Activated CD4-positive, alpha-beta memory T cell treated with anti-CD3 and anti-CD28 coated beads, Interleukin-2, amount 10 ng/mL, durations not matched to agents 7 days and 5 days (primary cell): ENCODE results near the gene DAP. TPM values are rescaled to one million over a fixed set of nuclear protein-coding genes. Genes with fewer than 3 reads are reported as not detected.
"Not testable (repeated sequence)": the region's sequence is repeated elsewhere in the genome, so short reads cannot be mapped to it uniquely, and the experiment has no call there.

Experiments
- CTCF ChIA-PET: fragments of 350-600 bp; sonication (Branson Sonifier 250); formaldehyde crosslinking; loops from one replicate; lab custom pipeline; 2021; ENCODE audit warnings: antibody characterized with exemption, inconsistent platforms; lab: Charles Lee
- POLR2A ChIA-PET: fragments of 350-600 bp; sonication (Branson Sonifier 250); formaldehyde crosslinking; loops from one replicate; lab custom pipeline; 2021; ENCODE audit warnings: antibody characterized with exemption; lab: Charles Lee
- DNase-seq: peaks from one replicate; pipeline ENCODE4 v3.0.0-alpha.2; 2020
- H3K27ac Mint-ChIP-seq: one replicate; pipeline ENCODE4 v1.8.0; 2021; ENCODE audit warnings: mild to moderate bottlenecking, mixed read lengths
- H3K27me3 Mint-ChIP-seq: one replicate; pipeline ENCODE4 v1.8.0; 2021; ENCODE audit warnings: mixed read lengths
- H3K36me3 Mint-ChIP-seq: one replicate; pipeline ENCODE4 v1.8.0; 2021; ENCODE audit warnings: low read depth, mixed read lengths
- H3K4me1 Mint-ChIP-seq: one replicate; pipeline ENCODE4 v1.8.0; 2021; ENCODE audit warnings: mixed read lengths
- H3K4me3 Mint-ChIP-seq: one replicate; pipeline ENCODE4 v1.8.0; 2021; ENCODE audit warnings: mild to moderate bottlenecking, mixed read lengths
- H3K9me3 Mint-ChIP-seq: one replicate; pipeline ENCODE4 v1.8.0; 2021; ENCODE audit warnings: mixed read lengths
- total RNA-seq, 2 experiments: library from RNA; stranded (reverse); gene quantifications; one replicate each; pipeline ENCODE4 v1.2.3, GENCODE V29; 2021

DAP gene, protein sequence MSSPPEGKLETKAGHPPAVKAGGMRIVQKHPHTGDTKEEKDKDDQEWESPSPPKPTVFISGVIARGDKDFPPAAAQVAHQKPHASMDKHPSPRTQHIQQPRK
- 10 to 100 TPM; 51.0 to 53.7 TPM for total RNA-seq

DNA sequence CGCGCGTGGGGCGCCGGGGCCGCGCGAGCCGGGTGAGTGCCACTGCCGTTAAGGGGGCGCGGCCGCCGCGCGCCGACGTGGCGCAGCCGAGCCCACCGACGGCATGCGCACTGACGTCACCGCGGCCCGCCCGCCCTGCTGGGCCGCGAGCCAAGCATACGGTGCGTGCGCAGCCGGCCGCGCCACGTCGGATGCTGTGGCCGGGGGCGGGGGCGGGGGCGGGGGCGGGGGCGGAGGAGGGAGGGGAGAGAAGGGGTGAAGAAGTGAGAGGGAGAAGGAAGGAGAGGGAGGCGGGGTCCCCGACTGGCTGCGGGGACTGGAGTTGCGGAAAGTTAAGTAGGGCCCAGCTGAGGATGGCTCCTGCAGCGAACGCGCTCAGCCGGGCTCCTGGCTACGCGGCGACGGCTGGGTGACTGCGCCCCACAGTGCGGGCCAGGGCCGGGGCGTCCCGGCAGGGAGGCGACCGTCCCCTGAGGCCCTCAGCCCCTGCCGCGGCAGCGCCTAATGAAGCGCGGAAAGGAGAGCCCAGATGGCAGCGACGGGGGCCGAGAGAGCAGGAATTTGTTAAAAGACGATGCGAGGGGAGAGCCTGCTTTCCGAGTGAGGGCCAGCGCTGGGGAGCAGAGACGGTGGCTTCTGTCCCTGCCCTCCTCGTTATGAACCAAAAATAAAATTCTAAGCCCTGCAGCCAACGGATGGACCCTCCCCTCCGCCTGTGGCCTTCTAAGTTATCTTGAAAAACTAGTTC, at the start of gene DAP:
Gene DAP, minus strand, starts transcription at position 50 of the 748 bp plus-strand sequence. CDS start 166 bp downstream, outside the sequence.
- Mint-ChIP-seq H3K27ac (peak within 1 kb of the TSS; percentile 76), H3K4me1 (peaks cover 48% of the 10 kb centered on the region), H3K36me3 (peaks cover 16% of the 10 kb centered on the region), H3K9me3 (no peaks in the 10 kb centered on the region), H3K27me3 (no peaks in the 10 kb centered on the region), H3K4me3 (peak within 1 kb of the TSS; percentile 85)
- CTCF ChIA-PET = interaction anchor here (1.3 kb wide), 1 partner anchor 59 kb away, joined by 3 read pairs; no protein-coding TSS in a partner anchor
- peak; percentile 90 for DNase-seq
- POLR2A ChIA-PET = interaction anchor here (0.9 to 1.7 kb wide), 8 partner anchors 9 to 511 kb away, joined by 3 to 8 read pairs (median 4); partner anchors contain the start of genes ANKRD33B, ATPSCKMT, CCT5 and MARCHF6

DNA sequence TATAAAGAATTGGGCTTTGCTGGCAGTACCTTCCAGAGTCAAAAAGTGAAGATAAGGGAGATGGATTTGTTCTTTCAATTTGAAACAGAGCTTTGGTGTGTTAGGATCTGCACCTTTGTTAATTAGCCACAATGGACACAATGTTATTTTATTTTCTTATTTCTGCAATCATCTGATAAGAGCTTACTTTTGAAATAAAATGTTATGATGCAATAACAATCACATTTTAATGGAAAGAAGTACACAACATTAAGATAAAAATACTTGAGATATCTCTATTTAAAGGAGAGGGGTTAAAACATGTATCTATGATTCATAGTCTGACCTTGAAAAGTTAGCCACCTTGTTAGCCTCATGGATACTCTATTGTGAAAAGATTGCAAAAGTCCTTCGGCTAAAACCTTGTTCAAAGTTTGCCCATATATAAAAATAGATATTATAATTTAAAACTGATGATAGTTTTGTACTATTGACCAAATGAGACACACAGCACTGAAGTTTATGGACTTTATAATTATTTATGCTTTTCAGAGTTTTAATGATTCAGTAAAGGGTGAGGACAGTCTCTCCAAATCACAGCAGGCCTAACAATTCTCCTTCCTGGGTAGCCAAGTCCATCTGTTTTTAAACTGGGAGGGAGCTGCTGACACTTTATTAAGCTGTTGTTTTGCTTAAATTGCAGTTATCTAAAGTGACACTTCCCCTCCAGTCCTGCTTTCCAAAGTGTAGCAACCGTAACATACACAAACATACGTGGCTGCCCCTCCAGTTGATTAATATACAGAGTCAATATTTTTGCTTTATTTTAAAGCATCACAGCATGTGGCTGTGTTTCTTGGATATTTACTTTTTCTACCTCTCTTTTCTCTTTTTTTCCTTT, 47.6 kb upstream of the DAP start:
- no peak for DNase-seq
- no peaks in the 10 kb centered on the region for H3K4me1 Mint-ChIP-seq
- H3K9me3 Mint-ChIP-seq = no peaks in the 10 kb centered on the region
- no peaks in the 10 kb centered on the region for H3K36me3 Mint-ChIP-seq
- peaks cover 13% of the 10 kb centered on the region for H3K27me3 Mint-ChIP-seq
- no peak overlapping the region for H3K27ac Mint-ChIP-seq
- ChIA-PET CTCF (no interaction called here), POLR2A (no interaction called here)
- no peak overlapping the region for H3K4me3 Mint-ChIP-seq

DNA sequence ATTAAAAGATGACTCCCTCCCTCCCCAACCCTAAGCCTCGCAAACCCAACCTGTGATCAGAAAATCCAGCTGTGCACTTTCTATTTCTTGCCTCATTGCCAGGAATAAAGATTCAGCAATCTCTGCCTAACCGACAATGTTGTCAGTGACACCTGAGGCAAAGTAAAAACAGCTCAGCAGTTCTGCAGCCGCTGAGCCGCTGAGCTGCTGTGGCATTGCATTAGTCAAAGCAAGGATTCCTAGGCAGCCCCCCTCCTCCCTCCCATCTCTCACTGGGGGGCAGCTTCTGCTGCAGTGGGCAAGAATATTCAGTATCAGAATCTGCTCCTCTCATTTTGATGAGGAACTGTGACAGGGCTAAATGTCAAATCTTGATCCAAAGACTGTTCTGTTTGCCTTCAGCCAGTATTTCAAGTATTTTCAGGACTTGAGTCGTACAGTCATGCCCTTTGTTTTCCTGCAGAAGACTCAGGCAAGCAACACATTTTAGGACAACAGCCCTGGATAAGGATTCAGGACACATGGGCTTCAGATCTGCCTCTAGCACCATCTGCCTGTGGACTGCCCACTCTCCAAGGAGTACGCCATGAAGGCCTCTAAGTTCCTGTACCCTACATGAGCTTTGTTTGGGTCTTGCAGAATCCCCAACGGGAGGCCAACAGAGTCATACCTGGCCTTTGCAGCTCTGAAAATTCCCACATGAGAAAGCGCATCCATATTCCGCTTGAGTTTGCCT, 41.1 kb upstream of the DAP start:
- Mint-ChIP-seq H3K27me3 (peaks cover 14% of the 10 kb centered on the region), H3K4me3 (no peak overlapping the region), H3K9me3 (no peaks in the 10 kb centered on the region), H3K36me3 (no peaks in the 10 kb centered on the region), H3K27ac (no peak overlapping the region), H3K4me1 (no peaks in the 10 kb centered on the region)
- ChIA-PET POLR2A (no interaction called here), CTCF (no interaction called here)
- no peak for DNase-seq

DNA sequence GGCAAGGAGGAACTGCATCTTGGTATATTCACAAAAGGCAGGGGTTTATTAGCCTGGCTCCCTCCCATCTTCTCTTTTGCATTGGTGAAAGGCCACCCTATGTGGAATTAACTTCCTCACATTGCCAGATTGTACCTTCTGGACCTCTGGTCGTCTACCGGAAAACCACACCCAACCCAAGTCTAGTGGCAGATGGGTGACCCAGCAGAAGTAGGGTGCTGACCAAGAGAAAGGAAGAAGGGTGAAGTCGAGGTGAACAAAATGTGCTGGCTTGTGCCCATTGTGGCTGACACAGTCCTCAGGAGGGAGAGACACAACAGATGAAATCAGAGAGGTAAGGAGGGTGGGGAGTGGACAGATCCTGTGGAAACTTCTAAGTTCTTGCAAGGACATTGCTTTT, 39.8 kb upstream of the DAP start:
- H3K27me3 Mint-ChIP-seq = peaks cover 20% of the 10 kb centered on the region
- H3K9me3 Mint-ChIP-seq = no peaks in the 10 kb centered on the region
- H3K27ac Mint-ChIP-seq = no peak overlapping the region
- no peak overlapping the region for H3K4me3 Mint-ChIP-seq
- ChIA-PET POLR2A (no interaction called here), CTCF (no interaction called here)
- H3K36me3 Mint-ChIP-seq = no peaks in the 10 kb centered on the region
- DNase-seq = no peak
- H3K4me1 Mint-ChIP-seq = no peaks in the 10 kb centered on the region

DNA sequence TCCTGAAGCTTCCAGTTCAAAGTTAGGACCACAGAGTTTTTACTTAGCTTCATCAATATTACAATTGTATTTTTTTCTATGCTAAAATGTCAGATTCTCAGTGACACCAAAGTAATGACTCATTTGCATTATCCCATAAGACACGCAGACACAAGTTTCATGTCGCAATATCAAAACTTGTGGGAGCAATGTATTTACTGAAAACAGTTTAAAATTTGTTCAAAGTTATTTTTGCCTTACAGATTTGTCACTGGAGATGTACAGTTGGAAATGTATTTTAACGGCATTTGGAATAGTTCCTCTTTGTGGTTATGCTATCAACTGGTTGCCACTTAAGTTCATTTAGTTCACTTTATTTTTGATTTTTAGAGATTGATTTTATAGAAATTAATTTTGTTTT, 36.2 kb upstream of the DAP start:
- Mint-ChIP-seq H3K4me1 (no peaks in the 10 kb centered on the region), H3K9me3 (no peaks in the 10 kb centered on the region), H3K27me3 (peaks cover 16% of the 10 kb centered on the region), H3K4me3 (no peak overlapping the region), H3K36me3 (no peaks in the 10 kb centered on the region), H3K27ac (no peak overlapping the region)
- POLR2A ChIA-PET = no interaction called here
- DNase-seq = no peak
- CTCF ChIA-PET = no interaction called here

DNA sequence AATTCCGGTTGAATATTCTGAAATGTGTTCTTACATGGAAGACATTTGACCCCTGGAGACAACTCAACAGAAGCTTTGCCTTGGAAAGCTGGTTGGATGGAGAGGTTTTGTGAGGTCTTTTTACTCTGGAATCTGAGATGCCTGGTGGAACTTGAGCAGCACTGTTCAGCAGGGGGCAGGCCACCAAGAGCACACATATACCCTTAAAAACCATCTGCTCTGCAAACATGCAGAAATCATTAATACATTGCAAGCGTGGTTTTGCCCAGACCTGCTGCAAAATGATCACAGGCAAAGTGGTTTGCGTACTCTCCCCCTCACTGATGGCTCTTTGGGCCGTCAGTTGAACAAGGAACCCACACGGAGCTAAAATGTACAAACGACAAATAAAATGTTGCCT, 32.8 kb upstream of the DAP start:
- Mint-ChIP-seq H3K4me3 (no peak overlapping the region), H3K27ac (no peak overlapping the region), H3K9me3 (no peaks in the 10 kb centered on the region), H3K36me3 (no peaks in the 10 kb centered on the region), H3K27me3 (peaks cover 9% of the 10 kb centered on the region), H3K4me1 (no peaks in the 10 kb centered on the region)
- ChIA-PET CTCF (no interaction called here), POLR2A (no interaction called here)
- no peak for DNase-seq

DNA sequence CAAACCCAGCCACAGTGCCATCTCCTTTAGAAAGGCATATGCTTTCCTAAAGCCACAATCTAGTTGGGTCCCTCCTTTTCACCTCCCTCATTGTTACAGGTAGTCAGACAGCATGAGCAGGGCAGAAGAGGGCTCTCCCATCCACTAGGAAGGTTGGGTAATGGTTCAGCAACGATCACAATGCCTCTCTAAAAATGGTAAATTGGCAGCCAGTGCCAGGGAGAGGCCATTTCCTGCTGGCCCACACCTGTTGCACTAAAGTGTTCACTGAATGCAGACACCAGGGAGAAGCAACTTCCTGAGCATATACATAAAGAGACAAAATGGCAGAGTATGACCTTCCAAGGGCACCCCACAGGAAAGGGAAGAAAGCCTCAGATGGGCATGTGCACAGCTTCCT, 31.3 kb upstream of the DAP start:
- no peak overlapping the region for H3K4me3 Mint-ChIP-seq
- POLR2A ChIA-PET = no interaction called here
- no peaks in the 10 kb centered on the region for H3K9me3 Mint-ChIP-seq
- H3K36me3 Mint-ChIP-seq = no peaks in the 10 kb centered on the region
- peaks cover 6% of the 10 kb centered on the region for H3K27me3 Mint-ChIP-seq
- no peak for DNase-seq
- H3K4me1 Mint-ChIP-seq = no peaks in the 10 kb centered on the region
- CTCF ChIA-PET = no interaction called here
- no peak overlapping the region for H3K27ac Mint-ChIP-seq

DNA sequence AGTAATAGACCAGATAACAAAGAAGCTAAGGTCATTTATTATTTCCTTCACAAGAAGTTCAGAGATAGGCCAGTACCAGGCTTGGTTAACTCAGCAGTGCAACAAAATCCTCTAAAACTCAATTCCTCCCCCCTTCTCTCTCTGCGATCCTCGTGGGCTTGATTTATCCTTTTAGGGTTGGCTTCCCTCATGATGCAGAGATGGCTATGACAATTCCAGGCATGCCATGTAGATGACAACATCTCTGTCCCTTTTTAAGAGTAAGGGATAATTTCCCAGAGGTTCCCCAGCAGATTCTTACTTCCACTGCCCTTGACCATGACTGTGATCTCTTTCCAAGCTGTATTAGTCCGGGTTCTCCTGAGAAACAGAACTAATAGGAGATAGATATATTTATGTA, 28.7 kb upstream of the DAP start:
- no peaks in the 10 kb centered on the region for H3K9me3 Mint-ChIP-seq
- POLR2A ChIA-PET = interaction anchor here (1.4 kb wide), 1 partner anchor 38 kb away, joined by 3 read pairs; no protein-coding TSS in a partner anchor

DNA sequence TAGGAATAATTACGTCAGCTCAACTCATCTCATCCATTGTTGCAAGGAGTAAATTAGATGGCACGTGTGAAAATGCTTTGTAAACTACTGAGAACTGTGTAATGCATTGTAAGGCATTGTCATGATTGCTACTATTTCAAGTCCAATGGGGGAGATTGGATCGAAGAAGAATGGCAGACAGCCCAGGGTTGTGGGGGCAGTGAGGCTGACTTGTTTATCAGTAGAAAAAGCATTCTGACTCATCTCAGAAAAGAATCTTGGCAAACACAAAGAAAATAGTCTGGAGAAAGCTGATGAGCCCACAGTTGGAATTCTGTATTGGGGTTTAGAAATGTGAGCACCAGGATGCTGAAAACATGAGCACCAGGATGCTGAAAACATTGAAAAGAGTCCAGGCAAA, 28.0 kb upstream of the DAP start:
- no peak for DNase-seq

More for the DNA sequence above, 28.7 kb upstream of the DAP start:
- Mint-ChIP-seq H3K4me1 (peaks cover 1% of the 10 kb centered on the region), H3K27ac (no peak overlapping the region), H3K4me3 (no peak overlapping the region), H3K27me3 (no peaks in the 10 kb centered on the region), H3K36me3 (no peaks in the 10 kb centered on the region)
- DNase-seq = no peak
- CTCF ChIA-PET = no interaction called here

DNA sequence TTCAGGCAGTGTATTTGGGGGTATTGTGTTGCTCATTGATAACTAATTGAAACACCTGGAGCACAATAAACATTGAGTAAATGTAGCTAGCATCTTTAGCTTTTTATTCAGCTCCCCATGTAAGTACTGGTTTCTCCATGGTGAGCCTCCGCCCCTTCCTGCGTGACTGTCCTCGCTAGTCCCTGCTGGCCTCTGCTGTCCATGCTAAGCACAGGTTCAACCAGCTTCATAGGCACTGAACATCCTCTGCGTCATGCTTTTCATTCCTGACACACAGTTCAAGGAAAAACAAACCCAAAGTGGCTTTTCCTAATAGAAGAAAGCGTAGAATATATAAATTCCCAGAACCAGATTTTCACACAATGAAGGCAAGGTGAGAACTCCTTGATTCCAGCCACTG, 27.3 kb upstream of the DAP start:
- CTCF ChIA-PET = no interaction called here
- DNase-seq = no peak
- H3K27ac Mint-ChIP-seq = no peak overlapping the region
- H3K9me3 Mint-ChIP-seq = no peaks in the 10 kb centered on the region
- peaks cover 1% of the 10 kb centered on the region for H3K4me1 Mint-ChIP-seq
- POLR2A ChIA-PET = no interaction called here
- H3K36me3 Mint-ChIP-seq = no peaks in the 10 kb centered on the region
- H3K27me3 Mint-ChIP-seq = peaks cover 3% of the 10 kb centered on the region
- no peak overlapping the region for H3K4me3 Mint-ChIP-seq

More for the DNA sequence above, 28.0 kb upstream of the DAP start:
- H3K9me3 Mint-ChIP-seq = no peaks in the 10 kb centered on the region
- H3K4me3 Mint-ChIP-seq = no peak overlapping the region
- ChIA-PET CTCF (no interaction called here), POLR2A (interaction anchor here (1.4 kb wide), 1 partner anchor 37 kb away, joined by 3 read pairs; no protein-coding TSS in a partner anchor)
- no peak overlapping the region for H3K27ac Mint-ChIP-seq
- peaks cover 3% of the 10 kb centered on the region for H3K27me3 Mint-ChIP-seq
- peaks cover 1% of the 10 kb centered on the region for H3K4me1 Mint-ChIP-seq
- H3K36me3 Mint-ChIP-seq = no peaks in the 10 kb centered on the region

DNA sequence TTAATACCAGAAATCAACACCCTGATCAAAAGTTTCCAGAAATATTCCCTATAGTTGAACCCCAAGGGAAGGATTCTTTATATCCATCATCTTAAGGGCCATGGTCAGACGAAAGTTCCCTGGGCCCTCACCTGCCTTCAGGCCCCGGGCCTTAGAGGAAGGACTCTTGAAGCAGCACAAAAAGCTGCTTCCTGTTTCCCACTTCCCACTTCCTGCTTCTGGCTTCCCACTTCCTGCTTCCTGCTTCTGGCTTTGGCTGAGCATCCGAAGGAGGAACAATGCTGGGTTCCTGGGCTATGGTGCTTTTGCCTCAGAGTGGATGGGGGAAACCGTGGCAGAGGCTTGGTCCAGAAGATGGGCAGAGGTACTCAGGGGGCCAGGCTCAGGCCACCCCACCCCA, 25.8 kb upstream of the DAP start:
- DNase-seq = no peak
- Mint-ChIP-seq H3K4me1 (peaks cover 1% of the 10 kb centered on the region), H3K27me3 (peaks cover 9% of the 10 kb centered on the region), H3K27ac (no peak overlapping the region), H3K4me3 (no peak overlapping the region), H3K36me3 (no peaks in the 10 kb centered on the region), H3K9me3 (no peaks in the 10 kb centered on the region)
- ChIA-PET POLR2A (no interaction called here), CTCF (no interaction called here)

DNA sequence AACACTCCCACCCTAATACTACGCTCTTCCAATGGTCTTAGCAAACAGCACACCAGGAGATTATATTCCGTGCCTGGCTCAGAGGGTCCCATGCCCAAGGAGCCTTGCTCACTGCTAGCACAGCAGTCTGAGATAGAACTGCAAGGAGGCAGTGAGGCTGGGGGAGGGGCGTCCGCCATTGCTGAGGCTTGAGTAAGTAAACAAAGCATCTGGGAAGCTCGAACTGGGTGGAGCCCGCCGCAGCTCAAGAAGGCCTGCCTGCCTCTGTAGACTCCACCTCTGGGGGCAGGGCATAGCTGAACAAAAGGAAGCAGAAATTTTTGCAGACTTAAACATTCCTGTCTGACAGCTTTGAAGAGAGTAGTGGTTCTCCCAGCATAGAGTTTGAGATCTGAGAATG, 19.2 kb upstream of the DAP start:
- H3K4me3 Mint-ChIP-seq, H3K9me3 Mint-ChIP-seq, H3K36me3 Mint-ChIP-seq, CTCF ChIA-PET, H3K4me1 Mint-ChIP-seq, POLR2A ChIA-PET, H3K27ac Mint-ChIP-seq, DNase-seq: not testable (repeated sequence)
- H3K27me3 Mint-ChIP-seq = peaks cover 13% of the 10 kb centered on the region
